HG02852 (cell line): ENCODE measurements around the gene LASP1.
A peak's percentile ranks its signal among the peaks of the same experiment; 100 is the strongest.

Experiments used
- ATAC-seq: cut with Tn5 transposase; IDR thresholded peaks from one replicate; pipeline ENCODE4 v1.9.1; 2021; ENCODE audit warnings: mild to moderate bottlenecking, moderate library complexity; ENCODE audit not compliant: unreplicated experiment

The LASP1 gene

GRCh38 chr17:38885728-38886642, 16.1 kb downstream of the LASP1 start:
- ATAC-seq, result no peak

GRCh38 chr17:38886643-38887010, 16.8 kb downstream of the LASP1 start:
- ATAC-seq, result no peak

- ATAC-seq, result no peak
These were observed 19.0 kb downstream of the LASP1 start for GRCh38 chr17:38888842-38889241.

- no peak for ATAC-seq
These were observed 20.0 kb downstream of the LASP1 start for GRCh38 chr17:38889745-38890409.

GRCh38 chr17:38890410-38890746, 20.5 kb downstream of the LASP1 start:
- no peak for ATAC-seq

- ATAC-seq, result no peak
These were observed 21.6 kb downstream of the LASP1 start for GRCh38 chr17:38891441-38891840.

GRCh38 chr17:38892083-38892482, 22.2 kb downstream of the LASP1 start:
- ATAC-seq, result no peak

- no peak for ATAC-seq
These were observed 22.8 kb downstream of the LASP1 start for GRCh38 chr17:38892620-38893019.

- no peak for ATAC-seq
These were observed 23.3 kb downstream of the LASP1 start for GRCh38 chr17:38893113-38893512.

- ATAC-seq, result no peak
These were observed 23.7 kb downstream of the LASP1 start for GRCh38 chr17:38893607-38894006.

- ATAC-seq, result no peak
These were observed 24.4 kb downstream of the LASP1 start for GRCh38 chr17:38894276-38894675.

- no peak for ATAC-seq
These were observed 26.6 kb downstream of the LASP1 start for GRCh38 chr17:38896346-38896954.

GRCh38 chr17:38897176-38897575, 27.3 kb downstream of the LASP1 start:
- ATAC-seq, result no peak

- ATAC-seq, result no peak
These were observed 27.9 kb downstream of the LASP1 start for GRCh38 chr17:38897671-38898290.

GRCh38 chr17:38898291-38898679, 28.4 kb downstream of the LASP1 start:
- ATAC-seq, result no peak

GRCh38 chr17:38898812-38899348, 29.0 kb downstream of the LASP1 start:
- peak; percentile 74 for ATAC-seq

- ATAC-seq, result no peak
These were observed 29.6 kb downstream of the LASP1 start for GRCh38 chr17:38899421-38899820.

- ATAC-seq, result no peak
These were observed 31.3 kb downstream of the LASP1 start for GRCh38 chr17:38900978-38901656.

GRCh38 chr17:38903404-38903803, 33.5 kb downstream of the LASP1 start:
- ATAC-seq, result no peak

GRCh38 chr17:38904892-38905291, 35.0 kb downstream of the LASP1 start:
- no peak for ATAC-seq

GRCh38 chr17:38905375-38905774, 35.5 kb downstream of the LASP1 start:
- ATAC-seq, result no peak
